Lower leg skin (tissue), 3 donors: Measurements from ENCODE around the gene TENM4.

Experiments
- POLR2A ChIP-seq, 2 donors: fragments of 450-650 bp; IDR thresholded peaks; one replicate each; pipeline ENCODE4 v1.6.1; 2016 to 2017; ENCODE audit warnings: antibody characterized with exemption in 2 of 2, mild to moderate bottlenecking in 1 of 2, moderate library complexity in 1 of 2
- TF ChIP-seq, protein P1 (sequence below), 3 donors: fragments of 450-650 bp; IDR thresholded peaks; one replicate each; pipeline ENCODE4 v1.5.1; 2016; ENCODE audit warnings: antibody characterized with exemption in 3 of 3, mild to moderate bottlenecking in 3 of 3, moderate library complexity in 2 of 3

DNA sequence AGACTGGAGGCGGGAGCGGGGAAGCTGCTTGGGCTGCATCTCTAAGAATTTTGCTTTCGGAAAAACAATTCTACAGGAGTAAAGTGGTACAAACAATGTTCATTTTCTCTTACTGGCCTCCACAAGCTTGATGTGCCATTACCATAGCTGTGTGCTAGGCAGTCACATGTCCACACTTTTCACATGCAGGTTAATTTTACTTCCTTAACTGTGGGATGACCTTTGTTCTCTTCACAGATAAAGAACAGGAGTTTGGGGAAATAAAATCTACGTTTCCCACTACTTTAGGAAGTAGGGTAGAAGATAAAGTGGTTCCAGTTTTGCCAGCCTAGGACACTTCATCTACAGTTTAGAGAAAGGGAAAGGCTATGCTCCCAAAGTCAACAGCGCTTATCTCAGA lies 539.0 kb downstream of the TENM4 start:
- TF ChIP-seq POLR2A (IDR thresholded peaks at IDR 0.05), result no peak
- TF ChIP-seq, protein P1, sequence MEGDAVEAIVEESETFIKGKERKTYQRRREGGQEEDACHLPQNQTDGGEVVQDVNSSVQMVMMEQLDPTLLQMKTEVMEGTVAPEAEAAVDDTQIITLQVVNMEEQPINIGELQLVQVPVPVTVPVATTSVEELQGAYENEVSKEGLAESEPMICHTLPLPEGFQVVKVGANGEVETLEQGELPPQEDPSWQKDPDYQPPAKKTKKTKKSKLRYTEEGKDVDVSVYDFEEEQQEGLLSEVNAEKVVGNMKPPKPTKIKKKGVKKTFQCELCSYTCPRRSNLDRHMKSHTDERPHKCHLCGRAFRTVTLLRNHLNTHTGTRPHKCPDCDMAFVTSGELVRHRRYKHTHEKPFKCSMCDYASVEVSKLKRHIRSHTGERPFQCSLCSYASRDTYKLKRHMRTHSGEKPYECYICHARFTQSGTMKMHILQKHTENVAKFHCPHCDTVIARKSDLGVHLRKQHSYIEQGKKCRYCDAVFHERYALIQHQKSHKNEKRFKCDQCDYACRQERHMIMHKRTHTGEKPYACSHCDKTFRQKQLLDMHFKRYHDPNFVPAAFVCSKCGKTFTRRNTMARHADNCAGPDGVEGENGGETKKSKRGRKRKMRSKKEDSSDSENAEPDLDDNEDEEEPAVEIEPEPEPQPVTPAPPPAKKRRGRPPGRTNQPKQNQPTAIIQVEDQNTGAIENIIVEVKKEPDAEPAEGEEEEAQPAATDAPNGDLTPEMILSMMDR (IDR thresholded peaks at IDR 0.05), result no peak
